Naive thymus-derived CD4-positive, alpha-beta T cell (primary cell): ENCODE results near the gene MICAL2. TPM values are rescaled to one million over a fixed set of nuclear protein-coding genes. Genes with fewer than 3 reads are reported as not detected.

ENCODE experiments used
- ATAC-seq: fragments of 150-1000 bp; cut with Tn5 transposase; 2 replicates; pipeline ENCODE4 v1.10.0; 2021; ENCODE audit warnings: mild to moderate bottlenecking, moderate library complexity
- CTCF ChIA-PET: fragments of 350-600 bp; sonication (Branson Sonifier 250); formaldehyde crosslinking; loops from one replicate; lab custom pipeline; 2021; ENCODE audit warnings: antibody characterized with exemption; lab: Charles Lee
- POLR2A ChIA-PET: fragments of 350-600 bp; sonication (Branson Sonifier 250); formaldehyde crosslinking; loops from one replicate; lab custom pipeline; 2021; ENCODE audit warnings: antibody characterized with exemption, inconsistent platforms; lab: Charles Lee
- DNase-seq, 9 donors: peaks; one replicate each; pipeline versions ENCODE4 v3.0.0 to v3.0.0-alpha.2; 2020 to 2022; ENCODE audit warnings: mixed read lengths in 1 of 9
- H3K27ac ChIP-seq: one replicate; pipeline ENCODE4 v1.7.0; 2013; ENCODE audit warnings: mild to moderate bottlenecking, low read depth, low read length, moderate library complexity
- H3K27me3 ChIP-seq, 2 donors: one replicate each; pipeline ENCODE4 v1.7.0; 2013; ENCODE audit warnings: low read length in 2 of 2, mild to moderate bottlenecking in 2 of 2, moderate library complexity in 2 of 2; ENCODE audit not compliant: control insufficient read depth in 2 of 2, insufficient read depth in 2 of 2
- H3K36me3 ChIP-seq, 3 experiments: 1 replicate in 2 of 3; 2 replicates in 1 of 3; pipeline ENCODE4 v1.7.0; 2013; ENCODE audit warnings: low read length in 3 of 3, mild to moderate bottlenecking in 3 of 3, moderate library complexity in 1 of 3; ENCODE audit not compliant: insufficient read depth in 3 of 3, control insufficient read depth in 2 of 3
- H3K4me1 ChIP-seq, 2 donors: one replicate each; pipeline ENCODE4 v1.7.0; 2013; ENCODE audit warnings: low read length in 2 of 2, mild to moderate bottlenecking in 2 of 2, moderate library complexity in 1 of 2; ENCODE audit not compliant: control insufficient read depth in 2 of 2, insufficient read depth in 2 of 2
- H3K4me3 ChIP-seq: 2 replicates; pipeline ENCODE4 v1.7.0; 2013; ENCODE audit warnings: mild to moderate bottlenecking, low read length
- H3K9me3 ChIP-seq, 3 experiments: 1 replicate in 2 of 3; 2 replicates in 1 of 3; pipeline ENCODE4 v1.7.0; 2013; ENCODE audit warnings: low read length in 3 of 3; ENCODE audit not compliant: control insufficient read depth in 2 of 3
- H3K27ac Mint-ChIP-seq, 9 donors: one replicate each; pipeline ENCODE4 v1.8.0; 2020 to 2022; ENCODE audit warnings: mixed read lengths in 9 of 9, mild to moderate bottlenecking in 8 of 9, moderate library complexity in 5 of 9, inconsistent platforms in 2 of 9
- H3K27me3 Mint-ChIP-seq, 5 donors: one replicate each; pipeline ENCODE4 v1.8.0; 2021 to 2022; ENCODE audit warnings: mixed read lengths in 5 of 5, mild to moderate bottlenecking in 1 of 5
- H3K36me3 Mint-ChIP-seq, 5 donors: one replicate each; pipeline ENCODE4 v1.8.0; 2020 to 2022; ENCODE audit warnings: mixed read lengths in 5 of 5, mild to moderate bottlenecking in 3 of 5, inconsistent platforms in 1 of 5
- H3K4me1 Mint-ChIP-seq, 7 donors: one replicate each; pipeline ENCODE4 v1.8.0; 2020 to 2022; ENCODE audit warnings: mixed read lengths in 7 of 7, mild to moderate bottlenecking in 3 of 7, inconsistent platforms in 1 of 7
- H3K4me3 Mint-ChIP-seq, 10 donors: one replicate each; pipeline ENCODE4 v1.8.0; 2020 to 2022; ENCODE audit warnings: mild to moderate bottlenecking in 10 of 10, mixed read lengths in 10 of 10, moderate library complexity in 6 of 10, inconsistent platforms in 2 of 10
- H3K9me3 Mint-ChIP-seq, 11 donors: one replicate each; pipeline ENCODE4 v1.8.0; 2020 to 2022; ENCODE audit warnings: mixed read lengths in 11 of 11, mild to moderate bottlenecking in 4 of 11, inconsistent platforms in 1 of 11, moderate library complexity in 1 of 11
- intact Hi-C, 2 donors: fragments of 100-400 bp; cut with micrococcal nuclease; formaldehyde crosslinking; loops; one replicate each; pipeline ENCODE4 v1.15.1; 2023
- polyA plus RNA-seq, 2 donors: library from polyadenylated mRNA; unstranded; fragments of 300-500 nt; fragmentation: Illumina TruSeq; gene quantifications; one replicate each; pipeline ENCODE4 v1.2.3, GENCODE V29; 2021
- total RNA-seq, 6 experiments: library from RNA in 5 of 6; stranded (reverse) in 5 of 6; gene quantifications; 1 replicate in 5 of 6; 2 replicates in 1 of 6; pipeline ENCODE4 v1.2.3 and lab custom pipeline; 2021 to 2026

MICAL2 gene
- total and polyA plus RNA-seq, 7 experiments from 2014 or later = 1.1 to 112 (median 7.6) TPM

- intact Hi-C loops = no loop called here
- Histone ChIP-seq H3K36me3 (no peaks in the 10 kb centered on the region), H3K4me1 (no peaks in the 10 kb centered on the region), H3K27me3 (no peaks in the 10 kb centered on the region), H3K9me3 (no peaks in the 10 kb centered on the region), H3K4me3 (no peak overlapping the region), H3K27ac (no peak overlapping the region)
- ATAC-seq = no peak
- Mint-ChIP-seq H3K36me3 (peaks cover 0 to 5% (median 0%) of the 10 kb centered on the region in 5 donors), H3K27me3 (peaks cover 0 to 14% (median 6%) of the 10 kb centered on the region in 5 donors), H3K4me1 (peaks cover 0 to 51% (median 6%) of the 10 kb centered on the region in 7 donors), H3K27ac (no peak overlapping the region), H3K4me3 (no peak overlapping the region), H3K9me3 (peaks cover 0 to 4% (median 0%) of the 10 kb centered on the region in 11 donors)
- no peak for DNase-seq
- ChIA-PET CTCF (no interaction called here), POLR2A (interaction anchor here (0.8 kb wide), 1 partner anchor 27 kb away, joined by 5 read pairs; no protein-coding TSS in a partner anchor)
These were observed 9.1 kb upstream of the MICAL2 start for GRCh38 chr11:12101318-12101717.

- Histone ChIP-seq H3K27me3 (no peaks in the 10 kb centered on the region), H3K9me3 (no peaks in the 10 kb centered on the region), H3K4me3 (no peak overlapping the region), H3K4me1 (no peaks in the 10 kb centered on the region), H3K36me3 (no peaks in the 10 kb centered on the region), H3K27ac (no peak overlapping the region)
- peaks cover 0 to 4% (median 0%) of the 10 kb centered on the region in 11 donors for H3K9me3 Mint-ChIP-seq
- no peak overlapping the region for H3K4me3 Mint-ChIP-seq
- ATAC-seq = no peak
- peaks cover 0 to 5% (median 0%) of the 10 kb centered on the region in 5 donors for H3K36me3 Mint-ChIP-seq
- intact Hi-C loops = no loop called here
- H3K4me1 Mint-ChIP-seq = peaks cover 0 to 57% (median 6%) of the 10 kb centered on the region in 7 donors
- no peak overlapping the region for H3K27ac Mint-ChIP-seq
- ChIA-PET CTCF (interaction anchor here (0.6 kb wide), 1 partner anchor 1897 kb away, joined by 4 read pairs; no protein-coding TSS in a partner anchor), POLR2A (no interaction called here)
- no peak for DNase-seq
- H3K27me3 Mint-ChIP-seq = peaks cover 0 to 14% (median 3%) of the 10 kb centered on the region in 5 donors
These were observed 7.6 kb upstream of the MICAL2 start for GRCh38 chr11:12102588-12103410.

- H3K27ac Mint-ChIP-seq = no peak overlapping the region
- Histone ChIP-seq H3K9me3 (no peaks in the 10 kb centered on the region), H3K4me1 (no peaks in the 10 kb centered on the region), H3K4me3 (no peak overlapping the region), H3K27ac (no peak overlapping the region), H3K27me3 (no peaks in the 10 kb centered on the region), H3K36me3 (no peaks in the 10 kb centered on the region)
- H3K36me3 Mint-ChIP-seq = peaks cover 0 to 1% (median 0%) of the 10 kb centered on the region in 5 donors
- CTCF ChIA-PET = no interaction called here
- H3K27me3 Mint-ChIP-seq = peaks cover 0 to 14% (median 3%) of the 10 kb centered on the region in 5 donors
- POLR2A ChIA-PET = no interaction called here
- H3K9me3 Mint-ChIP-seq = peaks cover 0 to 1% (median 0%) of the 10 kb centered on the region in 11 donors
- H3K4me3 Mint-ChIP-seq = no peak overlapping the region
- intact Hi-C loops = no loop called here
- peaks cover 0 to 60% (median 3%) of the 10 kb centered on the region in 7 donors for H3K4me1 Mint-ChIP-seq
- ATAC-seq (no peak), DNase-seq (no peak)
These were observed 6.8 kb upstream of the MICAL2 start for GRCh38 chr11:12103411-12104225.

GRCh38 chr11:12105471-12105870 lies 4.9 kb upstream of the MICAL2 start:
- Mint-ChIP-seq H3K27me3 (peaks cover 0 to 10% (median 3%) of the 10 kb centered on the region in 5 donors), H3K36me3 (no peaks in the 10 kb centered on the region), H3K4me3 (no peak overlapping the region), H3K4me1 (peaks cover 5 to 61% (median 12%) of the 10 kb centered on the region in 7 donors), H3K9me3 (no peaks in the 10 kb centered on the region), H3K27ac (no peak overlapping the region)
- DNase-seq (no peak), ATAC-seq (no peak)
- H3K36me3 ChIP-seq = no peaks in the 10 kb centered on the region
- no peaks in the 10 kb centered on the region for H3K9me3 ChIP-seq
- peaks cover 0 to 9% of the 10 kb centered on the region in 2 donors for H3K4me1 ChIP-seq
- intact Hi-C loops = loop anchor here in 1 of 2 donors (5.0 kb wide), 1 partner anchor 1353 kb away; the partner anchor contains the start of gene CTR9
- no peak overlapping the region for H3K4me3 ChIP-seq
- H3K27me3 ChIP-seq = no peaks in the 10 kb centered on the region
- POLR2A ChIA-PET = no interaction called here
- CTCF ChIA-PET = interaction anchor here (0.9 kb wide), 1 partner anchor 18 kb away, joined by 3 read pairs; no protein-coding TSS in a partner anchor
- no peak overlapping the region for H3K27ac ChIP-seq

GRCh38 chr11:12106101-12106500 lies 4.3 kb upstream of the MICAL2 start:
- no peak overlapping the region for H3K27ac ChIP-seq
- CTCF ChIA-PET = interaction anchor here (0.9 kb wide), 1 partner anchor 19 kb away, joined by 3 read pairs; no protein-coding TSS in a partner anchor
- no peaks in the 10 kb centered on the region for H3K27me3 ChIP-seq

GRCh38 chr11:12106501-12106900 lies 3.9 kb upstream of the MICAL2 start:
- no peak overlapping the region for H3K27ac ChIP-seq
- peaks cover 0 to 14% of the 10 kb centered on the region in 2 donors for H3K4me1 ChIP-seq
- Mint-ChIP-seq H3K36me3 (no peaks in the 10 kb centered on the region), H3K4me1 (peaks cover 5 to 64% (median 14%) of the 10 kb centered on the region in 7 donors), H3K27ac (no peak overlapping the region), H3K9me3 (no peaks in the 10 kb centered on the region), H3K4me3 (no peak overlapping the region), H3K27me3 (peaks cover 0 to 9% (median 3%) of the 10 kb centered on the region in 5 donors)
- H3K27me3 ChIP-seq = no peaks in the 10 kb centered on the region
- H3K36me3 ChIP-seq = no peaks in the 10 kb centered on the region
- no peak overlapping the region for H3K4me3 ChIP-seq
- ChIA-PET CTCF (interaction anchor here (0.9 kb wide), 1 partner anchor 19 kb away, joined by 3 read pairs; no protein-coding TSS in a partner anchor), POLR2A (no interaction called here)
- no peaks in the 10 kb centered on the region for H3K9me3 ChIP-seq
- DNase-seq = no peak
- no peak for ATAC-seq
- intact Hi-C loops = loop anchor here in 1 of 2 donors (5.0 kb wide), 1 partner anchor 1354 kb away; the partner anchor contains the start of gene CTR9

More at GRCh38 chr11:12106101-12106500, 4.3 kb upstream of the MICAL2 start:
- intact Hi-C loops = loop anchor here in 1 of 2 donors (5.0 kb wide), 1 partner anchor 1354 kb away; the partner anchor contains the start of gene CTR9
- Mint-ChIP-seq H3K27me3 (peaks cover 0 to 10% (median 3%) of the 10 kb centered on the region in 5 donors), H3K36me3 (no peaks in the 10 kb centered on the region), H3K9me3 (no peaks in the 10 kb centered on the region), H3K27ac (no peak overlapping the region), H3K4me1 (peaks cover 5 to 63% (median 14%) of the 10 kb centered on the region in 7 donors), H3K4me3 (no peak overlapping the region)
- POLR2A ChIA-PET = no interaction called here
- Histone ChIP-seq H3K4me1 (peaks cover 0 to 10% of the 10 kb centered on the region in 2 donors), H3K36me3 (no peaks in the 10 kb centered on the region), H3K9me3 (no peaks in the 10 kb centered on the region), H3K4me3 (no peak overlapping the region)
- DNase-seq (no peak), ATAC-seq (no peak)
